Astrocyte of the cerebellum (primary cell): ENCODE results near the gene NEK4.

Experiments used
- DNase-seq: peaks from one replicate; pipeline ENCODE4 v3.0.0-alpha.2; 2011; ENCODE audit warnings: low read depth
- H3K4me3 ChIP-seq: 2 replicates; pipeline ENCODE4 v1.5.1; 2011; ENCODE audit warnings: mild to moderate bottlenecking, low read depth, low read length, moderate library complexity
- CTCF ChIP-seq: IDR thresholded peaks from 2 replicates; pipeline ENCODE4 v1.5.1; 2012; ENCODE audit warnings: low read length, low read depth, moderate library complexity, mild to moderate bottlenecking; ENCODE audit errors: missing control alignments
- in situ Hi-C: cut with HindIII; loops from 2 replicates; pipeline ENCODE4 v1.10.0; 2017; ENCODE audit warnings: low sequenced_read_pairs

The NEK4 gene

GRCh38 chr3:52811452-52812011, 40.8 kb upstream of the NEK4 start:
- H3K4me3 ChIP-seq: no peak overlapping the region
- in situ Hi-C loops: no loop called here
- no peak for TF ChIP-seq CTCF
- no peak for DNase-seq

GRCh38 chr3:52810923-52811322, 40.2 kb upstream of the NEK4 start:
- H3K4me3 ChIP-seq: no peak overlapping the region
- in situ Hi-C loops: no loop called here
- TF ChIP-seq CTCF: no peak
- no peak for DNase-seq

GRCh38 chr3:52809662-52810377, 39.1 kb upstream of the NEK4 start:
- TF ChIP-seq CTCF: no peak
- DNase-seq: no peak
- in situ Hi-C loops: no loop called here

DNA sequence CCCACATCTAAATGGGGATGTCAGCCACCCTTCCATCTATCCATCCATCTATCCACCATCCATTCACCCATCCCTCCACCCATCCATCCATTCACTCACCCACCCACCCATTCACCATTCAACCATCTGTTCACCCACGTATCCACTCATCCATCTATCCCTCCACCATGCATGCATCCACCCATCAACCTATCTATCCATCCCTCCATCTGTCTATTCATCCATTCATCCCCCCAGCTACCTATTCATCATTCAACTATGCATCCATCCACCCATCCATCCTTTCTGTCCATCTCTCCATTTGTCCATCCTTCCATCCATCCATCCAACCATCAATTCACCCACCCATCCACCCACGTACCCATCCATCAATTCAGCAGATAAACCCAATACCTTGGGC, 38.4 kb upstream of the NEK4 start:
- no peak overlapping the region for H3K4me3 ChIP-seq
- no peak for DNase-seq
- TF ChIP-seq CTCF: no peak
- in situ Hi-C loops: no loop called here

More at GRCh38 chr3:52809662-52810377, 39.1 kb upstream of the NEK4 start:
- no peak overlapping the region for H3K4me3 ChIP-seq

DNA sequence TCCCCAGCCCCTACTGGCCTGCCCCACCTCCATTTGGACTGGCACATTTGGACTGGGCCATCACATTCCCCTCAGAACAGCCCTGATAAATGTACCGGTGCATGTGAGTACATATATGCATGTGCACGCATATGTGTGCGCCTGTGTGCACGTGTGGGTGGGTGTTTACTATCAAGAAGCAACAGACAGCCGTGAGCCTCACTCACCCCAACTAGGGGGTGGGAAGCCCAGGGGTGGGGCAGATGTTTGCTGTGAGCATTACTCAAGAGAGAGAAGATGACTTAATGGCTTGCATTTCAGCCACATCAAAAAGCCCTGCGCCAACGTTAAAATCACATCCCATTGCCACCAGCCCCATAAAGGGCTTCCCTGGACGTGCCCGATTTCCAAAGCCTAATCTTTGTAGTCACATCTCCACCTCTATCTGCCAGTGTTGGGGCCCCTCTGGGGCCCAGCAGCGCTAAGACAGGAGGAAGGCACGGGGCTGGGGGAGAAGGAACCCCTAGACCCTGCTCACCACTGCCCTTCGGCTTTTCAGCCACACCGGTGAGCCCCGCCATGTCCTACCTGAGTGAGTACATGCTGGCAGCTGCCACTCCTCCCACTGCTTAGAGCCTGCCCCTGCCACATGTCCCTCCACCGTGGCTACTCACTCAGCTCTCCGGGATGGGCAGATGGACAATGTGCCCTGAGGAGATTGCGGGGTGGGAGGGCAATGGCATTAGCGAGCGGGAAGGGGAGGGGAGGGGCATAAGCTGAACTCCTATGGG, 34.7 kb upstream of the NEK4 start:
- in situ Hi-C loops: no loop called here
- no peak for DNase-seq
- no peak overlapping the region for H3K4me3 ChIP-seq
- TF ChIP-seq CTCF: no peak

DNA sequence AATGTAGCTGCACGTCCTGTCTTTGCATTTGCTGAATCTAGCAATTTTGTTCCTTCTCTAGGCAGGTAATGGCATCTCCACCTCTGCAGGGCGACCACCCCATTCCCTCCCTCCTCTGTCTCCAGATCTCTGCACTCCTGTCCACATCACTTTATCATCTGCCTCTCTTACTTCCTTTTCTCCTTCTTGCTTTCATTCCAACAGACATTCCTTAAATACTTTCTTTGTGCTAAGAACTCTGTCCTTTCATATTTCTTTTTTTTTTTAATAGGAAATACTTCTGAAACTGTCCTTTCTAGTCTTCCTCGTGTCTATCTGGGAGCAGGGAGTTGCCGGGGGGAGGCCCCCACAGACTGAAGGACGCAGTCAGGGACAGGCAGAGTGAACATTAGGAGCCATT, 31.1 kb upstream of the NEK4 start:
- TF ChIP-seq CTCF: no peak
- in situ Hi-C loops: no loop called here
- no peak for DNase-seq

More for the DNA sequence above, 31.1 kb upstream of the NEK4 start:
- H3K4me3 ChIP-seq: no peak overlapping the region
